HG03342 (cell line): ENCODE measurements around the gene STAT5A.
A peak's percentile ranks its signal among the peaks of the same experiment; 100 is the strongest.

Experiments used
- ATAC-seq: cut with Tn5 transposase; IDR thresholded peaks from one replicate; pipeline ENCODE4 v1.9.1; 2021; ENCODE audit warnings: mild to moderate bottlenecking, moderate library complexity; ENCODE audit not compliant: unreplicated experiment

The STAT5A gene

DNA sequence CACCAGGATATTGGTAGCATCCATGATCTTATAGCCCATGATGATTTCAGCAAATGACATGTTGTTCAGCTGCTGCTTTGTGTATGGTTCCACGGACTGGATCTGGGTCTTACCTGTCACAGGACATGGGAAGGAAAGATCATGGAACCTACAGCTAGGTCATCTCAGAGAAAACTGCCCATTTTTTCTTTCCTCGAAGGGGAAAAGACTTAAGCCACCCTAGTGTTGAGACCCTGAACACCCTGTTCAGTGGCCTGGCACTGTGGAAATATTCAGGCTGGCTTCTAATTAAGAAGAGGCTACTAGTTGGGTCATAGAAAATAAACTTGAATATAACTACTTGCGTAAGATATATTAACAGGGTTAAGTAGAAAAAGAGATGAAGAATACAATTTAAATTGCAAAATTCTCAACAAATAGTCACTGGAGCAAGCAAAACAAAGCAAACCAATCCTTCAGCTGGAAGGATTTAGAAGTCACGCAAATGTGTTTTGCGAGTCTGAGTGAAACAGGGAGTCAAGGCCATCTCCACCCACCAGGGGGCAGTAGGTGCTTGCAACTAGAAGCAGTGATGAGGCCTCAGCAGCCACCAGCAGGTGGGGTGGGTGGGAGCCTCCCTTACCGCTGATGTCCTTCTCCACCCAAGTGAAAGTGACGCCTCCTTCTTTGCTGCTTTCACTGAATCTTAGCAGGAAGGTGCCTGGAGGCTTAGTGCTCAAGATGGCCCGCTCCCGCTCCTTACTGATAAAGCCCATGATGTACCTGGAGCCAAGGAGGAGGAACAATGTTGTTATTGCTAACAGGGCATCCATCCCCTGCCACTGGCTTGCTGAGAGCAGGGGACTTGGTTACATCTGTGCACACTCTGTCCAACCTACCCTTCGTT is 34.3 kb downstream of the STAT5A start:
- ATAC-seq: no peak

DNA sequence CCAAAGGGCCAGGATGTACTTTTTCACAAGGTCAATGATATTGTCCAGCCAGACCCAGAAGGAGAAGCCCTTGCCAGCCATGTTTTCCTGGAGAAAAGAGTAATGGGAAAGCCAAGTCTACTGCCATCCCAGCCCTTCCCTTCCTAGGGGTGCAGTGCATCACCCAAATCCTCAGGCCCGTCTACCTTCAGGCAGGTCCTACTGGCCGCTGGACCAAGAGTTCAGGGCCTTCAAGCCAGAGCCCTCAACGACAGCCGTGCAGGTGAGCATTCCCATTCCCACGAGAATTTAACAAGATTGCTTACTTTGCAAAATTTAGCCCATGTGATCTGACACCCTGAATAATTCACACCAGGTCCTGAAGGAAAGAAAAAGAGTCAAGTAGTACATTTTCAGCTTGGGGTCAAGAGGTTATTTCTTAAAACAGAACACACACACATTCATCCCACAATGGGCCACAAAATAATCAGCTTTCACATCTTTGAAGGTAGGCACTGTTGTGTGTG is 35.0 kb downstream of the STAT5A start:
- no peak for ATAC-seq

DNA sequence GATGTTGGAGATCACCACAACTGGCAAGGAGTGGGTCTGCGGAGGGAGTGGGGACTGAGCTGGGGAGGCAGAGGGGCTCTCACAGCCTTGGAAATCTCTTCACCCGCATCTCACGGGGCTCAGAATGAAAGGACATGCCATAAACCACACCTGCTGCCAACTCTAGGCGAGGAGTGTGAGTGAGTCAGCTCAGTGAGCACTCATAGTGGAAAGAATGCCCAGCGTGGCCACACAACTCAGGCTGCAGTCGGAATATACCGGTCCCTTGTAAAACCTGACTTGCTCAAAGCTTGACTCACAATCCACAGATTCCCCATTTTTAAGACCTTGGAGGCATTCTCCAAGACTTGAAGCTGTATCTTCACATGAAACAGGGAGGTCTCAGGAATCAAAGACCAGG is 36.7 kb downstream of the STAT5A start:
- ATAC-seq: no peak

DNA sequence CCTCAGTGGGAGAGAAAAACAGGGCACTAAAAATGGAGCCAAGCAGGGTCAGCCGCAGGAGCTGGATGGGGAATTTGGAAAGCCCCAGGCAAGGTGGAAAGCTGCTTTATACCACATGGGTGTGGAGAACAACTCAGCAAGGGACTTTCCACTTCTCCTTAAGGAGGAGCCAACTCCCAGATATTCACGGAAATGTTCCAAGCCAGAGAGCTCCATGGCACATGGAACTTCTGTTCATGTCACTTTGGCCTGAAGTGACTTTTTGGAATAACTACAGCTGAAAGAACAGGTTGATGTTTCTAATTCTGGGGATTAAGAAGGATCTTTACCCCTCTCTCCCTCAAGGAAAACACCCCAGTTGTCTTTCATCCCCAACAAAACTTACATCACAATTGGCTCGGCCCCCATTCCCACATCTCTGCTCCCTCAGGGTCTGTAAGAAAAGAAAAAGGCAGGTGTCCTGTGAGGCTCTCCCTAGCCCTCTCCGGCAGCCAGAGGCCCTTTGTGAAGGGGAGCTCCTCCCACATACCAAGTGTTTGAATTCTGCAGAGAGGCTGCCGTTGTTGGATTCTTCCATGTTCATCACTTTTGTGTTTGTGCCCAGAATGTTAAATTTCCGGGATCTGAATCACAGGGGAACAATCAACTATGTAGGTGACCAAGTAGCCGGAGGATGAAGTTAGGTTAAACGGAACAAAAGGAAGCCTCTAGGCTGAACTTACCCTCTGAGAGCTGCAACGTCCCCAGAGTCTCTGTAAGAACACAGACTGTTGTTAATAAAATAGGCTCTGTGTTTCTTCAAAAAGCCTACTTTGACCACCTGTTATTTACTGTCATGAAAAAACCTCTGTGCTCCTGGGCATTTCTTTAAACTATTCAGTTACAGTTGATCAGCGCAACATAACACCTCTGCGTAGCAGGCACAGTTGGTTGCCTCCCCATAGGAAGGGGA is 41.0 kb downstream of the STAT5A start:
- no peak for ATAC-seq

DNA sequence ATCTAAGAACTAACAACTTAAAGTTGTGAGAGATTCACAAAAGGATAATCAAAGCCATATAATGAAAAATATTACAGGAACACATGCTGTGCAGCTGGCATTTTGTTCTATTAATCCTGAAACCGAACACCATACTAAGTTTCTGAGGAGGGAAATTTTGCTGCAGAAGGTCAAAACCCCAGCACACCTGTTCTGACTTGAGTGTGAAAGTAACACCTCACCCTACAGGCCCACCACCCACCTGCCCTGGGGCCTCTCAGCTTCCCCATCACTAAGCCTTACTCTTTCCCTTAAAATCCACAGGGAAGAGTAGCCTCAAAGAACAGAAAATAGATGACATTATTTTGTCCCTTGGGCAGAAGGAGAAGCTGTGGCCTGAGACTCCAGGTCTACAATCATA is 44.8 kb downstream of the STAT5A start:
- no peak for ATAC-seq

DNA sequence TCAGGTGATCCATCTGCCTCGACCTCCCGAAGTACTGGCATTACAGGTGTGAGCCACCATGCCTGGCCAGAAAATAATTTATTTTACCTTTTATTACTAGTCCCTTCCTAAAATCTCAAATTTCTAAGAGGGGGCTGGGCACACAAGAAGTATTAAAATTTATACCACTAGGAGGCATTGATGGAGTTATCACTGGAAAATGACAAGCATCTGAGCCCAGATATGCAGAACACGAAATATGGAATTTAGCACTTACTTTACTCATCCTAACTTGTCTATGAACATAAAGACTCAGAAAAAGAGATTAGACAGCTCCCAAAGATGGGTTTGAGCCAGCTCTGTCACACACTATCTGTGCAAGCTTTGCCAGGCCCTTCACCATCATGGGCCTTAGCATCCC is 46.4 kb downstream of the STAT5A start:
- no peak for ATAC-seq

DNA sequence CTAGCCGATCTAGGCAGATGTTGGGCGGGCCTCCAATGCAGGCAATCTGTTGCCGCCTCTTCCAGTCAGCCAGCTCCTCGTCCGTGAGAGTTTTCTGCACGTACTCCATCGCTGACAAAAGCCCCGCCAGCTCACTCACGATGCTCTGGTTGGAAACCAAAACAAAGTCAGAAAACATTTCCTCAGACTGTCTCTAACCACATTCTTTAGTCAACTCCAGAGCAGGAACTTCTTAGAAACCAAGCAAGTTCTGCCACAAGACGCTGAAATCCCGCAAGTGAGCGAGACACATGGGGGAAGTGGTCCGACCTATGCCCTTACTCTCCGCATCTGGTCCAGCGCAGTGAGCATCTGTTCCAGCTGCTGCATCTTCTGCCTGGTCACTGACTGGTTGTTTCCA is 49.1 kb downstream of the STAT5A start:
- ATAC-seq: peak; percentile 51

DNA sequence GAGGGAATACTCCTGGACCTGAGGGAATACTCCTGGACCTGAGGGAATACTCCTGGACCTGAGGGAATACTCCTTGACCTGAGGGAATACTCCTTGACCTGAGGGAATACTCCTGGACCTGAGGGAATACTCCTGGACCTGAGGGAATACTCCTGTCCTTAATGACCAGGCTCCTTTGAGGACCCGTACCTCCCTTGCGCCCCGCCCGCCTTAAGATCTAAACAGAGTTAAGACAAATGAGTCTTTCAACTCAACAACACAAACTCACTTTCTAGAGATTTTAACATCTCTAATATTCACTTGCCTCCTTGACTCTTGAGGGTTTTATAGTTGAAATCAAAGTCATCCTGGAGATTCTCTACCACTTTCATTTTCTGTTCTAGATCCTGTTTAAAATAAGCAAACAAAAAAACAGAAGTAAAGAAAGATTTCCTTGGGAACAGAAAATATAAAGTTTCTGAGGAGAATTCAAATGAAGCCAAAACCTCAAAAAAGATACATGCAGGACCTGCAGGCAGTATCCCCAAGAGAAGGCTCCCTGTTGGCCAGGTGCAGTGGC is 50.2 kb downstream of the STAT5A start:
- no peak for ATAC-seq

DNA sequence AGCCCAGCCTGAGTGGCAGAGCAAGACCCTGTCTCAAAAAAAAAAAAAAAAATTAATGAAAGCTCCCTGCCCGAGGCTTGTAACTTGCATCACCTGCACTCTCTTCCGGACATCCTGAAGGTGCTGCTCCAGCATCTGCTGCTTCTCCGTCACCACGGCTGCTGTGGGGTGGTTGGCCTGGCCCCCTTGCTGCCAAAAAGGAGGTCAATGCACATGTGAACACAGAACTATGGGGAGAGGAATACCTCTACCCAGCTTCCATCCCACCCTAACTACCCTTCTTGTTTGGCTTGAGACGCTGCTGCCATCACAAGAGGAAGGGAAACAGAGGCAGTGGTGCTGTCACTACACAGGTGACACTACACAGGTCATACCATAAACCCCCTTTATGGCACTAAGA is 50.9 kb downstream of the STAT5A start:
- no peak for ATAC-seq

DNA sequence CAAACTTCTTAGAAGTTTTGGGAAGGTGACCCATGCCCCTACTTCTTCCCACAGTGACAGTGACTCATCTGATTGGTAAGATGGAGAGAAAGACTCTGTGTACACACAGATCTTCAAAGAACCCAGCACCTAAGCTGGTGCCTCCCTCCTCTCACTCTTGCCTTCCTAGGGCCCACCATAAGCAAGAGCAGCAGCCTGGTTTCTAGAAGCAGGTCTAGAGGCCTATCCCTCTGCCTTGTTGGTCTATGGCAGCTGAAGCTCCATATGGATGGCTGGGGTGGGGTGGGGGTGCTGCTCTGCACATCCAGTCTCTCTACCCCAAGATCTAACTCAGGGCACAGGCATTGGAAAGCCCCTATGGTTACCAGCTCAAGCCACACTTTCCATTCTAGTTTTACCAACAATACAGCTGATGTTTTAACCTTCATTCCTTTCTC is 52.4 kb downstream of the STAT5A start:
- no peak for ATAC-seq

DNA sequence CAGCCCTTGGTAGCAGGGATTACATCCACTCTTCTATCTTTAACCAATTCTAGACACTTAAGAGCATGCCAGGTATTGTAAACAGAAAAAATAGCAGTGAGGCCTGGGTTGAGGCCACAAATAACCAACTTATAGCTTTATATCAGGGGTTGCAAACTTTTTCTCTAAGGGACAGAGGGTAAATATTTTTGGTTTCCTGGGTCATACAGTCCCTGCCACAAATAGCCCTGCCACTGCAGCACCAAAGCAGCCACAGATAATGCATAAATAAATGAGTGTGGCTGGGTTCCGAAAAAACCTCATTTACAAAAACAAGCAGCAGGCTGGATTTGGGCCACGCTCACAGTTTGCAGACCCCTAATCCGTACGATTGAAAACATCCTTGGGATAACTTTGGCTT is 53.3 kb downstream of the STAT5A start:
- no peak for ATAC-seq

DNA sequence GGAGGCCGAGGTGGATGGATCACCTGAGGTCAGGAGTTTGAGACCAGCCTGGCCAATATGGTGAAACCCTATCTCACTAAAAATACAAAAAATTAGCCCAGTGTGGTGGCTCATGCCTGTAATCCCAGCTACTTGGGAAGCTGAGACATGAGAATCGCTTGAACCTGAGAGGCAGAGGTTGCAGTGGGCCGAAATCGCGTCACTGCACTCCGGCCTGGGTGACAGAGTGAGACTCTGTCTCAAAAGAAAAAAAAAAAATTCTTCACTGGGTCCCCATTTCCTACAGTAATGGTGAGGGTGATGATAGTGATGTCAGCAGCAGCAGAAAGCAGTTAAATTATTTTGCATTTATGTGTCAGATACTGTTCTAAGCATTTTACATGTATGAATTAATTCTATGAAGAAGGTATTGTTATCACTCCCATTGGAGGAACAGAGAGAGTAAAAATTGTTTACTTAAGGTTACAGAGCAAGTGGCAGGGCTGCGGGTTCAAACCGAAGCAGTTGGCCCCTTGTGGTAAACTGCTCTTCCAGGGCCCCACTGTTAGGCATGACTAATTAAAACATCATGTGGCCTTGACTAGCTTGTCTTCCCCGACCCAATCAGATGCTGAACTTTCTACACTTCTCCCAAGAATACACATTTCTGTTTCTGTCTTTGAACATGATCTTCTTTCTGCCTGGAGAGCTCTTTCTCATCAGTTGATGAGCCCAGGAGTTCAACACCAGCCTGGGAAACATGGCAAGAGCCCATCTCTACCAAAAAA is 54.1 kb downstream of the STAT5A start:
- no peak for ATAC-seq

DNA sequence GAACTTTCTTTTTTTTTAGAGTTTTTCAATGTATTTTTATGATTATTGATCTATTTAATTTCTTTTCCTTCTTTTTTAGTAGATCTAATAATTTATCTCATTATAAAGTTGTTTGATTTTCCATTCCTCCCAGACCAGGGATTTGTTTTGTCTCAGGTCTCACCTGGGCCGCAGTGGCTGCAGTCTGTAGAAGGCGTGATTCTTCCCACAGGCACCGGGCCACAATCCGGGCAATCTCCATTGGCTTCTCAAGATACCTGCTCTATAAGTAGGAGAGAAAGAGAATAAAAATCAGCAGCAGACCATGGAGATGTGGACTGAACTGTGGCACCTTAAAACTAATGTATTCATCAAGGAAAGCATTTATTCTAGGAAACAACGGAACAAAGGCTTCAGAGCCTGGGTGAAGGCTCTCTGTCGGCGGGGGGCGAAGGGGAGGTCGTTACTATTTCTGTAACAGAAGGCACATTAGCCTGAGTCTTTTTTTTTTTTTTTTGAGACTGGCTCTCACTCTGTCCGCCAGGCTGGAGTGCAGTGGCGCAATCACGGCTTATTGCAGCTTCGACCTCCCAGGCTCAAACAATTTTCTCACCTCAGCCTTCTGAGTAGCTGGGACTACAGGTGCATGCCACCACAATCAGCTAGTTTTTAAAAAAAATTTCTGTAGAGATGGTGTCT is 57.2 kb downstream of the STAT5A start:
- no peak for ATAC-seq

DNA sequence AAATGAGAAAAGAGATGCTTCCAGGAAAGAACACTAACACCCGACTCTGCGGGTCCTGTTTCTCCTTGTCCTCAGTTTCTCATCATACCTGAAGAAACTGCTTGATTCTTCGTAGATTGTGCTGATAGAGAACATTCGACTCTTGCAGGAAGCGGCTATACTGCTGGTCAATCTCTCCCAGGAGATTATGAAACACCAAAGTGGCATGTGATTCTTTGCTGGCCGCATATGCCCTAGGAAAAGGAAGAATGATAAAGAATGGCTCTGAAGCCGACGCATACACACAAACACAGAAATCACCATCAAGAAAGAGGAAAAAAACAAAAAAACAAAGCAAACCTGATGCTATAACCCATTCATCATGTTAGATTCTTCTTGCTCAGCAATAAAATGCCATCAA is 58.2 kb downstream of the STAT5A start:
- no peak for ATAC-seq

DNA sequence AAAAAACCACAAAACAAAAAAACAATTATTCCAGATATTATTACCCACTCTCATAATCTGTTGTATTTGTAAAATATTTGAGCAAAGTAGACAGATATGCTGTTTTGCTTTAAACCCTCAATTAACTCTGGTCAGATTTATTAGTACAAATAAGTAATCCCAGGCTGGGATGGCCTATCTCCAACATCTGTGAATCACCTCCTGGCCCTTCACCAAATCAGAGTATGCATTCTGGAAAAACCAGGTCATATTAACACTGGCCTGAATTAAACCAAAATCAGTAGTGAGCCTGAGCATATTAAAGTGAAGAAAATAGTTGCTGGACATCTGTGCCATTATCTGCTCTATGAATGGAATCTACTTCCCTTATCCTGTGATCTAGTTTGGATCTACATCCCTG is 58.9 kb downstream of the STAT5A start:
- no peak for ATAC-seq

DNA sequence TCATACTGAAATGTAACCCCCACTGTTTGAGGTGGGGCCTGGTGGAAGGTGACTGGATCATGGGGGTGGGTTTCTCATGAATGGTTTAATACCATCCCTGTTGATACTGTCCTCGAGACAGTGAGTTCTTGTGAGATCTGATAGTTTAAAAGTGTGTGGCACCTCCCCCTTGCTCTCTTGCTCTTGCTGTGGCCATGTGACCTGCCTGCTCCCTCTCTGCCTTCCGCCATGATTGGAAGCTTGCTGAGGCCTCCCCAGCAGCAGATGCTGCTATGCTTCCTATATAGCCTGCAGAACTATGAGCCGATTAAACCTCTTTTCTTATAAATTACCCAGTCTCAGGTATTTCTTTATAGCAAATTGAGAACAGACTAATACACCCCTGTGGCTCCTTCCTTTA is 59.3 kb downstream of the STAT5A start:
- no peak for ATAC-seq

DNA sequence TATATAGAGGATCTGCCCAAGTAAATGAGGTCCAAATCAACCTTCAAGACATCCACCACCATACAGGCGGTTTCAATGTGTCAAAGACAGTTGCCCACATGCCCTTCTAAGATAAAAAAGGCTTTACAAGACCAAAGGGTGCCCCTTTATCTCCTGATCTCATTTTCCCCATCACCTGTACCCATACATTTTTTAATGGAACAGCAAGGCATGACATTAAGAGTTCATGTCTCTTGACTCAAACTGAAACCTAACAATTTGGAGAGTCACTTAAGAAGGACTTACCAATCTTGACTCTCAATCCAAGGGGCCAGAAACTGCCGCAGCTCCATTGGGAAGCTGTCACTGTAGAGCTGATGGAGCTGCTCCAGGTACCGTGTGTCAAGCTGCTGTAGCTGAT is 59.8 kb downstream of the STAT5A start:
- no peak for ATAC-seq

DNA sequence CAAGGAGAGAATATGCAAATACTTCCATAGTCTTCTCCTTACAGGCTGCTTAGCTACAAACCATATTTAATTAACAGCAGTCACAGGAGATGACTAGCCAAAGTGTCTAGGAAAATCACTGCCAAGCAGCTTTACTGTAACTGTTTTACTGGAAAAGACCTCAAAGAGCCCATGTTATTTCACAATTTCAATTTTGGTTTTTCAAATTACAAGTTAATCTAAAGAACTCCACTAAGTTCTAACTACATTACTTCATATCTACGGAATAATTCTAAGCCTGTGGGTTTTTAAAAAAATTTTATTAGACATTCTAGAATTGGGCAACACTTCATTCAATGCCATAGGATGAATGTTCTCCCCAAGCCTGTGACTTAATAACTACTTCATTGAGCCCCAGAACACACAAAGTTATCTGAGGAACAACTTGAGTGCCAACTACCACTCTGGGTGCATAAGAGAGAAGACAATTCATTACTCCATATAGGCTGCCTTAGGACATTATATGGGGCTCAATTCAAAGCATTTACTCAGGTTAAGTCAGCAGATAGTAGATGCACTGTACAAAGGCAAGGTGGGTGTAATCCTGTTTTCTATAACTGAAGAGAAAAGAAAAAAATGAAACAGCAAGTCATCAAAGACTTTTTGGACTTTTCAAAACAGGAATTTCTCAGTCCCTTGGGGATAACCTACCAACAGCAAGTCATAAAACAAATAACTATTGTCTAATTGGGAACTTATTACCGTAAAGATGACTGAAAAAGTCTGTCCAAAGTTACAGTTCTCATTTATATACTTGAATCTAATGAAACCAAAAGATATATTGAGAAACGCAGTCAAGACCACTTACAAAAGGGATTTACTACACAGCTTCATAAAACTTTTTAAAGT is 66.9 kb downstream of the STAT5A start:
- no peak for ATAC-seq

DNA sequence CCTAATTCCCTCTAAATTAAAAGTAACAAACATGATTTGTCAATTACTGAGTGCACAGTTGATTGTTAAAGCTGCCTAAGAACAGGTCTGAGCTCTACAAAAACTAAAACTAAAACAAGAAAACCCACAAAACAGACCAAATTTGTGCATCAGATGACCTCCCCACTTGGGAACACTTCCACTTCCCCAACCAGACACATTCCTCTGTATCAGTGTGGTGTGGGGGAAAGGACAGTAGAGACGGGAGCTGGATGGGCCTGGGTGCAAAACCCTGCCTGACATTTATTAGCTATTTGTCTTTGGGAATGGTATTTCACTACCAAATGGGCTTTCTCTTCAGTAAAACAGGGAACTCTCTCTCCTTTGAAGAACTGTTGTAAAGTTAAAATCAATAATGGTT is 70.1 kb downstream of the STAT5A start:
- ATAC-seq: no peak
